Brain pericyte (primary cell): ENCODE results near the gene RSU1.

Source experiments
- DNase-seq: peaks from one replicate; pipeline ENCODE4 v3.0.0-alpha.2; 2012; ENCODE audit warnings: low read depth, low spot score

RSU1 gene

GRCh38 chr10:16674147-16674703 is 143.0 kb downstream of the RSU1 start:
- no peak for DNase-seq

- DNase-seq: no peak
Measured at GRCh38 chr10:16673443-16673842, 143.8 kb downstream of the RSU1 start.

GRCh38 chr10:16663444-16663843 is 153.8 kb downstream of the RSU1 start:
- no peak for DNase-seq

DNA sequence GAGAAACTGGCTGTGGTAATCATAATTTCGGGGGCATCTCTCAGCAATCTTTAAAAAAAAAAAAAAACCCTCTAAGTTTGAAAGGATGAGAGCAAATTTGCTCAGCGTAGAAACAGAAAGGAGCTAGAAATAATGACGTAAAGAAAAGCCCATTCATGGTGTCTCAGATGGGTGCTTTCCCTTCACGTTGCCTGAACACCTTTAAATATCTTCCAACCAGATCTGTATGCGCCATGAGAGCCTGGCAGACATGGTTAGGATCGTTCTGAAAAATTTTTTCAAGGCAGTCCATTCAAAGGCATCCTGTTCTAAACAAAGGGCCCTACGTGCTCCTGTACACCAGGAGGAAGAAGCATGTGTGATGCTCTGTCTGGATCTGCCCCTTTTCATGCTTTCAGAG is 154.3 kb downstream of the RSU1 start:
- no peak for DNase-seq

DNA sequence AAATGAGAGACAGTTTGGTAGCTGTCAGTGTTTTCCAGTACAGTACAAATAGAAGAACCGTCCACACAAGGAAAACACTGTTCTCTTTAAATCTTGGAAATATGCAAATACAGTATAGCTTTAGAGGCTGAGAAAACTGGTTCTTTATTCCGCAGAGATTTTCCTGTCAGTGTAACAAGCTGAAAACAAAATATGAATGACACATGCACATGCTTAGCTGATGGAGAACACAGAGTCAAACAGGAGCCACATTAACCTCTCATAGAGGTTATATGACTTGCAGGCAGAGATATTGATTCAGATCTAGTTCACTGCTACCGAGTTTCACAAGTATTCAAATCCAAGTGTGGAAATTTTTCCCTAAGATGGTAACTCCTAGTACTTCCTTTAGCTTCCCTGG is 160.3 kb downstream of the RSU1 start:
- DNase-seq: no peak

- no peak for DNase-seq
Measured at GRCh38 chr10:16653224-16653623, 164.0 kb downstream of the RSU1 start.

- DNase-seq: no peak
Measured at GRCh38 chr10:16652154-16652553, 165.1 kb downstream of the RSU1 start.

DNA sequence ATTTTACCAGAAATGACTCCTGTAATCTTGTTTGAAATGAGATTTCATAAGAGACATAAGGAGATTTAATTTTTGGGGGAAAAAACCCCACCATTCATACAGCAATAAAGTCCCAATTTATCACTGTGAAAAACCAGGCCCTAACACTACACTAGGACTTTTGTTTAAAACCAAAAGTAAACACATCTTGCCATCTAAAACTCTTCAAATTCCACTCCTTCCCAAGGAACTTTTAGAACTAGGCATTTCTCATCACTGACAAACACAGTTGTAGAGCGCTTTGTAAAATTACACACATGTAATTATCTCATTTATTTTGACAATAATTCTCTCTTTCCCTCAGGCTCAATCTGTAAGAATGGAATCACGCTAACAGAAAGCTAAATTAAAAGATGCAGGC is 167.5 kb downstream of the RSU1 start:
- no peak for DNase-seq

DNA sequence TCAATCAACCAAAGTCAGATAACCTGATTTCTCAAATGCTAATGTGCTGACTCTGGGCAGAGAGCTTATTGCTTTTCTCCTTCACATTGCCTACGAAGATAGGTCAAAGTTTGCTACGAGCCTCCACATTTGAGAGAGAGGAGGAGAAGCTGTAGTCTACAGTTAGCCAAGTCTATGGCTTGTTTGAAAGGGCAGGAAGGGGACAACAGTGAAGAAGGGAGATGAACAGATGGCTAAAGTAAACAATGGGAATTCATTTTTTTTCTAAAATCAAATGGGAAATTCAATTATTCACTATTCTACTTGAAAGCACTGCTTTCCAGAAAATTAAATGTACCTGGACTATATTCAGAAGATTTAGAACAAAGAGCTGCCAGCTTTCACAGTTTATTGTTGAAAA is 168.9 kb downstream of the RSU1 start:
- DNase-seq: no peak

- no peak for DNase-seq
Measured at GRCh38 chr10:16646181-16647059, 170.8 kb downstream of the RSU1 start.

GRCh38 chr10:16644146-16644545 is 173.1 kb downstream of the RSU1 start:
- no peak for DNase-seq

DNA sequence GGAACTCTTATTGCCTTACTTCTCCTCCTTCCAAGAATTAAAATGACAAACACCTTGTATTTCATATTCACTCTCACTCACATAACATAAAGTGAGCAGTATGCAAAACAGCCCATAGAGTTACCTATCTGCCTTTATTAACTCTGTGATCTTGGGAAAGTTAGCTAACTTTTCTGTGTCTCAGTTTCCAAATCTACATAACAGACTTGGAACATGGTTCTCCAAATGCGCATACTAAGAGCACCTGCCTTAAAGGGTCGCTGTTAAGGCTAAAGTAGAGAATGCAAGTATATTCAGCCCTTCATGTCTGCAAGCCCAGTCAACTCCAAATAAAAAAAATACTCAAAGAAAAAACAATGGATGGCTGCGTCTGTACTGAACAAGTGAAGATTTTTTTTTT is 173.7 kb downstream of the RSU1 start:
- no peak for DNase-seq

- no peak for DNase-seq
Measured at GRCh38 chr10:16640153-16640552, 177.1 kb downstream of the RSU1 start.

GRCh38 chr10:16639471-16639870 is 177.8 kb downstream of the RSU1 start:
- no peak for DNase-seq

DNA sequence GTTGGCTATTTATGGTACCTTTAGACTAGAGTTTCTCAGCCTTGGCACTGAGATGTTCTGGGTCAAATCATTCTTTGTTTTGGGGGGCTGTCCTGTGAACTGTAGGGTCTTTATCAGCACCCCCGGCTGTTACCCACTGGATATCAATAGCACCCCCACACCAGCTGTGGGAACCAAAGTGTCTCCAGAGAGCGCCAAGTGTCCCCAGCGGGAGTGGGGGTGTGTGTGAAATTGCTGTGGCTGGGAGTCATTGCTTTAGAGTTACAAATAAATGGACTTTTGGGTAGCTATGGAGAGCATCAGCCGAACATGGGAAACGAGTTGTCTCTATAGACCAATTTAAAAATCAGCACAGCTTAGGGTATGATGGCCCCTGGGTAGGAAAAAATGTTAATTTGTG is 184.2 kb downstream of the RSU1 start:
- no peak for DNase-seq

DNA sequence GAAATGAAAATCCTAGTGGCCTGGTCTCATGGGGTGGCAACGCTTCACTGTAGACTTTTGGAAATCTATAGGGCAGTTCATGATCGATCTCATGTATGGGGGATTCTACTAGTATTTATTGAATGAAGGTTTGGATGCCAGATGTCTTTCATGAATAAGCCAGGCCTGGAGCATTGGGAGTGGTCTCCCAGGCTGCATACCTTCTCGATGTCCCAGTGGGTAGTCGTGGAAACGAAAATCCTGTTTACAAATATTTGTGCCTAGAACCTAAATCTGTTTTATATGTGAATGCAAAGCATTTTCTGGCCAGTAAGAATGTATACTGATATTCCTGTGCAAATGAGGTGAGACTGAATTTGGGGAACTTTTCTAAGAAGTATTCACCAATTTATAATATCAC is 190.5 kb downstream of the RSU1 start:
- no peak for DNase-seq

DNA sequence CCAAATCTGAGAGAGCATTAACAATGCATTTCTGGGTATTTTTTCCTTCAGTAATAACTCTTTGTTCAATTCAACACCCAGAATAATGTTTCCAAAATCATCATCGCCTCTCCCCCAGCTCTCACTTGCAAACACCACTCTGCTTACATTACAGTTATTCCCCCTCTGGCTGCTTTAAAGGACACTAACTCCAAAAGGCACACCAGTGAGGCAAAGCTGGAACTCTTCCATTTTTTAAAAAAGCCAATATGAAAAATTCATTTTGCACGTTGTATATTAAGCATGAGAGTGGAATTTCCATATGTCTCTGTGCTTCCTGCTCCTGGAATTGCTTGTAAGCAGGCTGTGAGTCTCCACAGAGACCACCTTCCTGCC is 204.3 kb downstream of the RSU1 start:
- no peak for DNase-seq

DNA sequence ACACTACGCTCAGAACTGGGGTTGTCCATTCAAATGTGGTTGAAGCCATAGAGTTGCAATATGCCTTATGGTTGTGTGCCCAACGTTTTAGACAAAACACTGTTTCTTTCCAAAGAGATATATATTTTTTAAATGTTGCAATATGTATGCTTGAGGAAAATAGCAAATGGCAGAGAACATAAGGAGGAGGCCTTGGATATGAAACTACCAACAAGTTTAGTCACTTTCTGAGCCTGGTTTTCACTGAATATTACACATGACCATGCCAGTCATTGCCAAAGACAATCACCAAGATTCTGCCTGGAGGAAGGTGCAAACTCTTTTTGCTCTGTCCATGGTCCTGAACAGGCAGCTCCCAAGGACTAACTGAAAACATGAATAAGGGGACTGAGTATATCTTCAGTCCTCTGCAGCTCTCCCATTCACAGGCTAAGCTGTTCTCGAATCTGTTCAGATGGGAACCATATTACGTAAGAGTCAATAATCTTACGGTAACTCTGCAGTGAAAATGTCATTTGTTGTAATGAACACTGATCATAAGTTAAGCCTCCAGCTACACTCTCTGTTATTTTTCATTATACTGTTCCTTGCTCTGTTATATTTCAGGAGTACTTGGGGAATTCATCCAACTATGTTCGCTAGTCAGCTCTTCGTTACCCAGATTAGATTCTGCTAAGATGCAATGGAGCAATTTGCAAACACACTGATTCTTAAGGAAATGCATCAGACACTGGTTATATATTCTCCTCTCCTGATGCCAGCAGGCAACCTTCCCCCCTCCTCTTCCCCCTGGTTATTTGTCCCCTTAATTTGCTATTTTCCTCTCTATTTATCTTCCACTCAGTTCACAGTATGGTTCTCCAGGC is 204.9 kb downstream of the RSU1 start:
- DNase-seq: no peak

DNA sequence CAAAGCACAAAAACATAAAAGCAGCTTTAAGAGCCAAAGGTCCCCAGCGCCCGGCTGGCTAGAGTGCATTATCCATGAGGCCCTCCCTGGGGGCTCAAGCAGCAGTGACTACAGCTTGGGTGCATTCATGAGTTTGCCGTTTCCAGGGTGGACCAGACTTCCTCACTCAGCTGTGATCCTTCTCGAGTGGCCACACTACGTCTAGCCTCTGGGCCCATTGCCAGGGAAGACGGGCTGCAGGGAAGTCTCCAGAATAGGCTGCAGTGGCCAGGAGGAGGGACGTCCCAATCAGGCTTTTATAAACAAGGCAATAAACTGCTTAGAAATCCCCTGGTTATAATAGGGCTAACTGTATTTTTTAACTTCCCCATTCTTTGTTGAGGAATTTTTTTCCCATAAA is 206.2 kb downstream of the RSU1 start:
- DNase-seq: no peak

DNA sequence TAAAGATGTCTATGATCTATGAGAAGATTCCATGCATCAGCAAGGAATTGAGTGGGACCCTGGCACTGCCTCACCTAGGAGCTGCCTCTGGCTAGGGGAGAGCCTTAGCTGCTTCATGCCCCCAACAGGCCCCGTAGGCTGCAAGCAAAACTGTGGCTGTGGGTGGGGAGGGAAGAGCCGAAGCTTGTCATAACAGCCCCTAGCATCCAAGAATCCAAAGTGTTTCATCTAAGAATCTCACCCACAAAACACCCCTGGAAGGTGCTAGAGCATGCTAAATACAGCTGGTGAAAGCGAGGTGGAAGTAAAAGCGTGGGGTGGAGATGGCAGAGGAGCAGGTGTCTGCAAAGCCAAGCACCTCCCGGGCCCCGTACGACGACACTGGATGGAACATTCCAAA is 208.0 kb downstream of the RSU1 start:
- DNase-seq: no peak

DNA sequence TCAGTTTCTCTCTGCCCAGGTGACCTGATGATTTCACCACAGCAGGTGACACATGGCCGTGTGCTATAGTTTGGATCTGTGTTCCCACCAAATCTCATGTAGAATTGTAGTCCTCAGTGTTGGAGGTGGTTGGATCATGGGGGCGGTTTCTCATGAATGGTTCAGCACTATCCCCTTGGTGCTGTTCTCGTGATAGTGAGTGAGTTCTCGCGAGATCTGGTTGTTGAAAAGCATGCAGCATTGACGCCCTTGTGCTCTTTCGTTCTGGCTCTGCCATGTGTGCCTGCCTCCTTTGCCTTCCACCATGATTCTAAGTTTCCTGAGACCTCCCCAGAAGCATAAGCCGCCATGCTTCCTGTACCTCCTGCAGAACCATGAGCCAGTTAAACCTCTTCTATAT is 210.3 kb downstream of the RSU1 start:
- DNase-seq: no peak

GRCh38 chr10:16606421-16606820 is 210.8 kb downstream of the RSU1 start:
- DNase-seq: no peak

- no peak for DNase-seq
Measured at GRCh38 chr10:16603308-16603707, 213.9 kb downstream of the RSU1 start.
